ENCODE data around the gene GRIK3. TPM values are rescaled to one million over a fixed set of nuclear protein-coding genes. Genes with fewer than 3 reads are reported as not detected.

Gene GRIK3
- total RNA-seq, 1 experiment from 2014 or later = not detected

- no peak for ATAC-seq
- Histone ChIP-seq H3K27ac (ENCODE audit: low read length) (no peak overlapping the region), H3K27me3 (ENCODE audit: low read length) (peaks cover 74% of the 10 kb centered on the region), H3K9me3 (ENCODE audit: low read length) (no peaks in the 10 kb centered on the region), H2AFZ (ENCODE audit: low read length) (no peak overlapping the region), H3K79me2 (ENCODE audit: low read length) (no peaks in the 10 kb centered on the region), H3K9me2 (replicated peaks; ENCODE audit: low read length) (no peaks in the 10 kb centered on the region), H3F3A (ENCODE audit: low read length, unreplicated experiment) (no peaks in the 10 kb centered on the region), H3K4me1 (ENCODE audit: insufficient read depth, low read length) (no peaks in the 10 kb centered on the region), H3K36me3 (ENCODE audit: low read depth, low read length) (no peaks in the 10 kb centered on the region), H4K20me1 (ENCODE audit: low read length) (no peaks in the 10 kb centered on the region), H3K9ac (ENCODE audit: low read length) (no peak overlapping the region), H3K4me2 (ENCODE audit: low read length) (no peak overlapping the region), H3K4me3 (ENCODE audit: low read length) (no peak overlapping the region)
- intact Hi-C loops (cut with micrococcal nuclease) = no loop called here
- no TSS peak for BruUV-seq (replicated peaks)
- TF ChIP-seq EZH2 (IDR thresholded peaks at IDR 0.05; ENCODE audit: low read length, unreplicated experiment) (no peak), CTCF (conservative IDR thresholded peaks at IDR 0.05; ENCODE audit: low read depth, low read length) (no peak), EZH2phosphoT487 (IDR thresholded peaks at IDR 0.05; ENCODE audit: borderline replicate concordance, low read length) (no peak)
- CTCF ChIA-PET = no interaction called here
- no peak for DNase-seq
- POLR2A ChIA-PET (ENCODE audit: unreplicated experiment) = no interaction called here
These were observed 252.2 kb downstream of the GRIK3 start for GRCh38 chr1:36782085-36782484.

GRCh38 chr1:36781098-36781497 is 253.2 kb downstream of the GRIK3 start:
- CTCF ChIA-PET = no interaction called here
- DNase-seq = no peak

GRCh38 chr1:36778740-36779139 is 255.6 kb downstream of the GRIK3 start:
- Histone ChIP-seq H3K27ac (ENCODE audit: low read length) (no peak overlapping the region), H3F3A (ENCODE audit: low read length, unreplicated experiment) (no peaks in the 10 kb centered on the region), H4K20me1 (ENCODE audit: low read length) (no peaks in the 10 kb centered on the region), H2AFZ (ENCODE audit: low read length) (no peak overlapping the region), H3K4me2 (ENCODE audit: low read length) (no peak overlapping the region), H3K9ac (ENCODE audit: low read length) (no peak overlapping the region), H3K9me3 (ENCODE audit: low read length) (no peaks in the 10 kb centered on the region), H3K79me2 (ENCODE audit: low read length) (no peaks in the 10 kb centered on the region), H3K9me2 (replicated peaks; ENCODE audit: low read length) (no peaks in the 10 kb centered on the region), H3K36me3 (ENCODE audit: low read depth, low read length) (no peaks in the 10 kb centered on the region), H3K4me3 (ENCODE audit: low read length) (no peak overlapping the region), H3K27me3 (ENCODE audit: low read length) (peaks cover 78% of the 10 kb centered on the region), H3K4me1 (ENCODE audit: insufficient read depth, low read length) (no peaks in the 10 kb centered on the region)
- no peak for DNase-seq
- intact Hi-C loops (cut with micrococcal nuclease) = no loop called here
- no peak for ATAC-seq
- TF ChIP-seq CTCF (conservative IDR thresholded peaks at IDR 0.05; ENCODE audit: low read depth, low read length) (no peak), EZH2 (IDR thresholded peaks at IDR 0.05; ENCODE audit: low read length, unreplicated experiment) (no peak), EZH2phosphoT487 (IDR thresholded peaks at IDR 0.05; ENCODE audit: borderline replicate concordance, low read length) (no peak)
- ChIA-PET CTCF (no interaction called here), POLR2A (ENCODE audit: unreplicated experiment) (no interaction called here)
- no TSS peak for BruUV-seq (replicated peaks)

More at GRCh38 chr1:36781098-36781497, 253.2 kb downstream of the GRIK3 start:
- no peak overlapping the region for H3K4me3 ChIP-seq (ENCODE audit: low read length)
- no peak overlapping the region for H3K27ac ChIP-seq (ENCODE audit: low read length)
- H3K79me2 ChIP-seq (ENCODE audit: low read length) = no peaks in the 10 kb centered on the region
- H3K27me3 ChIP-seq (ENCODE audit: low read length) = peaks cover 74% of the 10 kb centered on the region
- no peaks in the 10 kb centered on the region for H4K20me1 ChIP-seq (ENCODE audit: low read length)
- ATAC-seq = no peak
- no peaks in the 10 kb centered on the region for H3K4me1 ChIP-seq (ENCODE audit: insufficient read depth, low read length)
- no TSS peak for BruUV-seq (replicated peaks)
- H3K9me3 ChIP-seq (ENCODE audit: low read length) = no peaks in the 10 kb centered on the region
- H3K9me2 ChIP-seq (replicated peaks; ENCODE audit: low read length) = no peaks in the 10 kb centered on the region
- no peak overlapping the region for H3K4me2 ChIP-seq (ENCODE audit: low read length)
- H3F3A ChIP-seq (ENCODE audit: low read length, unreplicated experiment) = no peaks in the 10 kb centered on the region
- no peak overlapping the region for H2AFZ ChIP-seq (ENCODE audit: low read length)
- intact Hi-C loops (cut with micrococcal nuclease) = no loop called here
- TF ChIP-seq EZH2phosphoT487 (IDR thresholded peaks at IDR 0.05; ENCODE audit: borderline replicate concordance, low read length) = no peak
- TF ChIP-seq CTCF (conservative IDR thresholded peaks at IDR 0.05; ENCODE audit: low read depth, low read length) = no peak
- TF ChIP-seq EZH2 (IDR thresholded peaks at IDR 0.05; ENCODE audit: low read length, unreplicated experiment) = no peak
- H3K36me3 ChIP-seq (ENCODE audit: low read depth, low read length) = no peaks in the 10 kb centered on the region
- no peak overlapping the region for H3K9ac ChIP-seq (ENCODE audit: low read length)
- POLR2A ChIA-PET (ENCODE audit: unreplicated experiment) = no interaction called here
